T-helper 1 cell (primary cell): ENCODE measurements around the gene UPF3B.
"Not testable (repeated sequence)": the region's sequence is repeated elsewhere in the genome, so short reads cannot be mapped to it uniquely, and the experiment has no call there.

Source experiments
- DNase-seq, 5 donors: peaks; one replicate each; pipeline ENCODE4 v3.0.0-alpha.2; 2012 to 2020
- total RNA-seq, 4 donors: gene quantifications; one replicate each; lab custom pipeline; 2026; lab: John Stamatoyannopoulos, UW

The UPF3B gene, protein sequence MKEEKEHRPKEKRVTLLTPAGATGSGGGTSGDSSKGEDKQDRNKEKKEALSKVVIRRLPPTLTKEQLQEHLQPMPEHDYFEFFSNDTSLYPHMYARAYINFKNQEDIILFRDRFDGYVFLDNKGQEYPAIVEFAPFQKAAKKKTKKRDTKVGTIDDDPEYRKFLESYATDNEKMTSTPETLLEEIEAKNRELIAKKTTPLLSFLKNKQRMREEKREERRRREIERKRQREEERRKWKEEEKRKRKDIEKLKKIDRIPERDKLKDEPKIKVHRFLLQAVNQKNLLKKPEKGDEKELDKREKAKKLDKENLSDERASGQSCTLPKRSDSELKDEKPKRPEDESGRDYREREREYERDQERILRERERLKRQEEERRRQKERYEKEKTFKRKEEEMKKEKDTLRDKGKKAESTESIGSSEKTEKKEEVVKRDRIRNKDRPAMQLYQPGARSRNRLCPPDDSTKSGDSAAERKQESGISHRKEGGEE
- total RNA-seq = 11.5 to 21.1 (median 19.1) reads per million in 4 donors

DNA sequence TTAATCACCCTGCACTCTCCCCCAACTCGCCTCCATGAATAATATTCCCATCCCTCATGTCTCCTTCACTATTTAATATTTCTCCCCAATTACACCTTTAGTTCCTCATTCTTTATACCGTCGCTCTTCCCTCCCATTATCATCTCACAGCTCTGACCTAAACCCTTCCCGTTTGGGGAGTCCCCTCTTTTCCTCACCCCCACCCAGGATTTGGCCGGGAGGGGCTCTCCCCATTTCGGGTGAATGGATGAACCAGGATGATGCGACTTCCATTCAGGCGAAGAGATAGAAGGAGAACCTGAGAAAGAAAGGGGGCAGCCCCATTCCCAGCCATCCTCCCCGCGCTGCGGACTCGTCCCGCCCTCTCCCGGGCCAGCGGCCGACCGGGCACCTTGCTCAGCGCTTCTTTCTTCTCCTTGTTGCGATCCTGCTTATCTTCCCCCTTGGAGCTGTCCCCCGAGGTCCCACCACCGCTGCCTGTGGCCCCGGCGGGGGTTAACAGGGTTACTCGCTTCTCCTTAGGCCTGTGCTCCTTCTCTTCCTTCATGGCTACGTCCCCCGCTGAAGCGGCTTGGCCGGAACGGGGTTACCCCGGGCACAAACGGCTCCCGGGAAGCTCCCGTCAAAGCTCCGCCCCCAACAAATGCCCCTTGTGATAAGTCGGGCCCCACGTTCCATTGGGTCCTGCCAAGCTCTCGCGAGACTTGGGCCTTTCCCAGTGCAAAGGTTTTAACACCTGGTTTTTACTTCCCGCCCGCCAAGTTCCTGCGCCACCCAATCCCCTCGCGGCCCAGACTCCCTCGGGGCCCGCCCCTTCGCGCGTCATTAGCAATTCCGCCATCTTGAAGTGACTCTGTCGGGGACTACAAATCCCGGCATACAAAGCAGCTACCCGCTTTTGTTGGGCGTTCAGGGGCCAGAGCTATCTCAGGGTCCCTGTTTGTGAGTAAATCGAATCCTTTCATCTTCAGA is at the start of gene UPF3B:
TSS of gene UPF3B (minus strand) at position 582 of the 972 bp plus-strand sequence. CDS start at position 547, 35 bp downstream.
- DNase-seq = peak; percentile 90 to 97 (median 91)

DNA sequence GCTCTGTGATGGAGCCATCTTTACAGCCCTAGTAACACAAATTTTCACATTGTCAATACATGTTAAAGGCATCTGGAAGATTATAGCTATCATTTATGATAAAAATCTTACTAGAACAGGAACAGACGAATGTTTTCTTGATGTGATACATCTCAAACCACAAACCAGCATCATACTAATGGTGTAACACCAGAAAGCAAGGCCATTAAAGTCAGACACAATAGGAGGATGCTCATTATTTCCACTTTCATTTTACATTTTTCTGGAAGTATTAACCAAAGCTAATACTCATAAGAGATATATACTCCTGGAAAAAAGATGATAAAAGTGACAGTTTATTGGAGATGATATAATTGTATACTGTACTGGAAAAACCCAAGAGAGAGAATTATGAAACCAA is 48.2 kb upstream of the UPF3B start:
- no peak for DNase-seq

DNA sequence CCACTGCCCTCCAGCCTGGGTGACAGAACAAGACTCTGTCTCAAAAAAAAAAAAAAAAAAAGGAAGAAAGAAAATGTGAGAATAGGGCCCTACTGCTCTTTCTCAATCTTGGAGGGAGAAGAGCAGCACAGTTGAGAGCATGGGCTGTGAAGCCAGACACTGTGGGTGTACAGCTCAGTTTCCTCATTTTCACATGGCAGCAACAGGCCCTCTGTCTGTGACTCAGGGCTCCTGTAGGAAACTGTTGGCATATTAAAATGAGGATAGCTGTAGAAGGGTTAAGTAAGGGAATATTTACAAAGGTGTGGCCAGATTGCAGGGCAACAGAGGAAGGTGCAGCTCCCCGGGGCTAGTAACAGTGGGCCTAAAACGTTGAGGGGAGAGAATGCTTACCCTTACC is 46.4 kb upstream of the UPF3B start:
- no peak for DNase-seq

DNA sequence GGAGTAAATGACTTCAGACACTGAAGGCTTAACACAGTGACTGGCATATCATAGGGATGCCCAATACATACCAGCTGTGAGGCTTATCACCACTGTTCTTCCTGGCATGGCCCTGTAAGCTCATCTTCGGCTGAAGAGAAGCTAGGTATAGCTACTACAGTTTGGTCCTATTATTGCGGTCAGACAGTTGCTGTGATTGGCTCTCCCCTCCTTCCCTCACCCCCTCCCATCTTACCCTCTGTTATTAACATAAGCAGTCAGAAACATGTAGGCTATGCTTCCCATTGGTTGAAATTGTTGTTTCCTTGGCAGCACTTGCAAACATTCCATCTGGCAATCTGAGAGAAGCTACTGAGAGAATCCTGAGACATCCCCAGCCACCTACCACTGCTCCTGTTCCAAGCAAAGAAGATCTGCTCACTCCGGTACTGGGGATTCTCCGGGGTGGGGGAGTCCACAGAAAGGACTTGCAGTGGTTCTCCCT is 43.1 kb upstream of the UPF3B start, which contains the start of gene AKAP14:
TSS of gene AKAP14 (plus strand) at position 51 of the 484 bp plus-strand sequence. CDS start 7,331 bp downstream, outside the sequence.
- DNase-seq = no peak

DNA sequence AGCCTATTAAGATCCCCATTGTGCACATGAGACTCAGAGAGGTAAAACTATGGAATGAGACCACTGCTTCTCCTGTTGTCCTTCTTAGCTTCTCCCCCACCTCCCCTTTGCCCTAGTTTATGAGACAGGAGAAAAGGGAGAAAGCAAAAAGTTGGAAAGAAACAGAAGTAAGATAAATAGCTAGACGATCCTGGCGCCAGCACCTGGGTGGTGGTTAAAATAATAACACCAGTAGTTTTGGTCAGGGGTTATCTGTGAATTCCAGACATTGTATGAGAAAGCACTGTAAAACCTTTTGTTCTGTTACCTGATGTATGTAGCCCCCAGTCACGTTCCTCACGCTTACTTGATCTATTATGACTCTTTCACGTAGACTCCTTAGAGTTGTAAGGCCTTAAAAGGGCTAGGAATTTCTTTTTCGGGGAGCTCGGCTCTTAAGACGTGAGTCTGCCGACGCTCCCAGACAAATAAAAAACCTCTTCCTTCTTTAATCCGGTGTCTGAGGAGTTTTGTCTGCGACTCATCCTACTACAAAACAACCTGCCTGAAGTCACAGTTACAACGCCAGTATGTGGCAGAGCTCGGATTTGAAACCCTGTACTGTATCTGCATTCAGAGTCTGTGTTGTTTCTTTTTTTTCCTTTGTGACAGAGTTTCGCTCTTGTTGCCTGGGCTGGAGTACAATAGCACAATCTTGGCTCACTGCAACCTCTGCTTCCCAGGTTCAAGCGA is 39.4 kb upstream of the UPF3B start:
- not testable (repeated sequence) for DNase-seq

DNA sequence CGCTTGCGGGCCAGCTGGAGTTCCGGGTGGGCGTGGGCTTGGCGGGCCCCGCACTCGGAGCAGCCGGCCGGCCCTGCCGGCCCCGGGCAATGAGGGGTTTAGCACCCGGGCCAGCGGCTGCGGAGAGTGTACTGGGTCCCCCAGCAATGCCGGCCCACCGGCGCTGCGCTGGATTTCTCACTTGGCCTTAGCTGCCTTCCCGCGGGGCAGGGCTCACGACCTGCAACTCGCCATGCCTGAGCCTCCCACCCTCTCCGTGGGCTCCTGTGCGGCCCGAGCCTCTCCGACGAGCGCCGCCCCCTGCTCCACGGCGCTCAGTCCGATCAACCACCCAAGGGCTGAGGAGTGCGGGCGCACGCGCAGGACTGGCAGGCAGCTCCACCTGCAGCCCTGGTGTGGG is 37.9 kb upstream of the UPF3B start:
- not testable (repeated sequence) for DNase-seq

DNA sequence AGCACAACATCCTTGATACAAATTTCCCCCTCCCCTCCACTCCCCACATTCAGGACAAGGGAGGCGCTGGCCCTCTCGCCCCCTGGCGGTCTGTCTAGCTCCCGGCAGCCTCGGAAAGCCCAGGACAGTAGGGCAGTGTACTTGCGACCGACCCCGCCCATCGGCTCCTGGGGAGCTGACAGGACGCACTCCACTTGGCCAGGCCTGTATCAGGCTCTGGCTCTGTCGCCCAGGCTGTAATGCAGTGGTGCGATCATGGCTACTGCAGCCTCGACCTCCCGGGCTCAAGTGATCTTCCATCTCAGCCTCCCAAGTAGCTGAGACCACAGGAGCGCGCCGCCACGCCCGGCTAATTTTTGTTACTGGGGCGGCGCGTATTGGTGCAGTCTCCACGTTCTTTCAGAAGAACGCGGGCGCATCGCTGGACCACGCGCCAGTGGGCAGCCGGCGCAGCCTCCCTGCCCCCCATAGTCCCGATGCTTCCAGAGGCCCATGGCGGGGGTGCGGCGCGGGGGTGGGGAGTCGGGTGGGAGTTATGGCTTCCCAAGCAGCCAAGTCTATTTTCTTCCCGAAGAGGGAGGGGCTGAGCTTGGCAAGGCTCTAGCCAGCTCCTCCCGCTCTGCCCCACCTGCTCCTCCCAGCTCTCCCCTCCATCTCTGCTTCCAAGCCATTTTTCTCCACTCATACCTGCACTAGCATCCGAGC is 35.1 kb upstream of the UPF3B start:
- peak; percentile 16 to 67 (median 43) for DNase-seq

DNA sequence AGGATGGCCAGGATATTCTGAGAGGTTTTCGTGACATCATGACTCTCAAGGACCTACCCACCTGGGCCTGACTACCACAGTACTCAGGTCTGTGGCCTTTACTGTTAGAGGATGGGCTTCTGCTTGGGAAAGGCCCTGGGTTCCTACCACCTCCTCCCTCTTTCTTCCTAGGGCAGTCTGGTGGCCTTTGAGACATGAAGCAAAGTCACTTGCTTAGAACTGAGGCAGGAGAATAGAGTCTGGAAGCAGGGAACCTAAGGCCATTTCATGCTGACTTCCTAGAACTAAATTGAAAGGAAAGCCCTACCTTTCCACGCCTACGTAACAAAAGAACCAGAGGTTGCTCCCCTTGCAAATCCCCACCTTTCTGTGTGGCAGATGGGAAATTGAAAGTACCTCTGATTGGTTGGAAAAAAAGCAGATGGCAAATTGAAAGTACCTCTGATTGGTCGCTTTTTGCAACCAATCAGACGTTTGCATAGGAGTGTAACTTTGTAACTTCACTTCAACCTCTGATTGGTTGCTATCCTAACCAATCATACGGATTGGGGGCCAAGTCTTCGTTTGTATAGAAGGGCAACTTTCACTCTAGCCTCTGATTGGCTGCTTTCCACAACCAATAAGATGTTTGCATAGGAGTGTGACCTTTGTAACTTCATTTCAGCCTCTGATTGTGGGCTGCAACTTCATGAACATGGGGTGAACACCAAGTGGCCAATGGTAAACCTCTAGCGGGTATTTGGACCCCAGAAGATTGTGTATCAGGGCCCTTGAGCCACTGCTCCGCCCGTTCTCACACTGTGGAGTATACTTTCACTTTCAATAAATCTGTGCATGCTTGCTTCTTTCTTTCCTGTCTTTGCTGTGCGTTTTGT is 33.0 kb upstream of the UPF3B start:
- DNase-seq = peak in 2 of 5 donors; percentile 11 to 60

DNA sequence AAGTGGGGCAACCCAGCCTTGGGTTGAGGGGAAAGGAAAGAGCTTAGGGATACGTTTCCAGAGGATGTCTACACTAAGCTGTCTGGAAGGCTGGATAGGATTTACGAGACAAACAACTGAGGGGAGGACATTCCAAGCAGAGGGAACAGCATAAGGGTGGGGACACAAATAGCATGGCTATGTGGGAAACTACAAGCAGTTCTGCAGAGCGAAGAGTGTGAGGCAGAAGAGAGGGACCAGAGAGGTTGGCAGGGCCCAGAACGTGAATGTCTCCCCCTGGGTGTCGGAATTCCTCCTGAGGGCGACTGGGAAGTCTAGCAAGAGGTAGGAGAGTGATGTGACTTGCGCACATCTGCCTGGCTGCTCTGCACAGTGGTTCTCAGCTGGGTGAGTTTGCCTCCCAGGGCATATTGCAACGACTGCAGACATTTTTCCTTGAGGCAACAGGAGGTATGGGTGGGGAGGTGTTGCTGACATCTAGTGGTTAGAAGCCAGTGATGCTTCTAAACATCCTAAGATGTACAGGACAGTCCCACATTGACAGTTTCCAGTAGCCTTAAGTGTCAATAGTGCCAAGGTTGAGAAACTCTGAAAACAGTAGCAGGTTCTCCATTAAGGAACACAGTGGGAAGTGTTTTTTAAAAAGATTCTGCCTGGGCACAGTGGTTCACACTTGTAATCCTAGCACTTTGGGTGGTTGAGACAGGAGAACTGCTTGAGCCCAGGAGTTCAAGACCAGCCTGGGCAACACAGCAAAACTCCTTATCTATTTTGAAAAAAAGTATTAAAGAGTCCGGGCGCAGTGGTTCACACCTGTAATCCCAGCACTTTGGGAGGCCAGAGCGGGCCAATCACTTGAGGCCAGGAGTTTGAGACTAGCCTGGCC is 28.0 kb upstream of the UPF3B start:
- peak in 4 of 5 donors; percentile 14 to 62 (median 20) for DNase-seq

DNA sequence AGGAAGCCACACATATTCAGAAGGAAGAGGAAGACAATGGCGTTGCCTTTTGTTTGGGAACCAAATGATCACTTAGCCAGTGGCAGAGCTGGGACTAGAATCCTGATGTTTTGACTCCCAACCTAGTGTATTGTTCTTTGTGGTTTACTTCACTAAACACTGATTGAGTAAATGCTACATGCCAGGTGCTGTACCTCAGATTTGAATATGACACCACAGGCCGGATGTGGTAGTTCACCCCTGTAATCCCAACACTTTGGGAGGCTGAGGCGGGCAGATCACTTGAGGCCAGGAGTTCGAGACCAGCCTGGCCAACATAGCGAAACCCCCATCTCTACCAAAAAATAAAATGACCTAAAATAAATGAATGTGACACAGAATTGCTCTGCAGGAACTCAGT is 27.3 kb upstream of the UPF3B start:
- DNase-seq = no peak

DNA sequence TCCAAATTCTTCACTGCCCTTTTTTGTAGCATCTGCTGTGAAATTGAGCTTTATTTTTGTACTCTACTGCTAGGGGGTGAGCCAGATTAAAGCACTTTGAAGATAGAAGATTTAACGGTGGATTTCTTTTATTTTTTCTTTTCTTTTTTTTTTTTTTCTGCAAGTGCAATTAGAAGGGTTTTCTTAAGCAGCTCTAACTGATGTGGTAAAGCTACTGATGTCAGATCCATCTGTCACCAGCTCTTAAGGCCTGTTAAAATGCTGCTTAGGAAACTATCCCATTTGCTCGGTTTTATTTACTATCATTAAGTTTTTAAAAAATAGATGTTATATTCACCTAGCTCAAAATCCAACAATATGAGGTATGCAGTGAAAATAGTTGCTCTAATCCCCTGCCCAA is 26.0 kb upstream of the UPF3B start:
- no peak for DNase-seq

DNA sequence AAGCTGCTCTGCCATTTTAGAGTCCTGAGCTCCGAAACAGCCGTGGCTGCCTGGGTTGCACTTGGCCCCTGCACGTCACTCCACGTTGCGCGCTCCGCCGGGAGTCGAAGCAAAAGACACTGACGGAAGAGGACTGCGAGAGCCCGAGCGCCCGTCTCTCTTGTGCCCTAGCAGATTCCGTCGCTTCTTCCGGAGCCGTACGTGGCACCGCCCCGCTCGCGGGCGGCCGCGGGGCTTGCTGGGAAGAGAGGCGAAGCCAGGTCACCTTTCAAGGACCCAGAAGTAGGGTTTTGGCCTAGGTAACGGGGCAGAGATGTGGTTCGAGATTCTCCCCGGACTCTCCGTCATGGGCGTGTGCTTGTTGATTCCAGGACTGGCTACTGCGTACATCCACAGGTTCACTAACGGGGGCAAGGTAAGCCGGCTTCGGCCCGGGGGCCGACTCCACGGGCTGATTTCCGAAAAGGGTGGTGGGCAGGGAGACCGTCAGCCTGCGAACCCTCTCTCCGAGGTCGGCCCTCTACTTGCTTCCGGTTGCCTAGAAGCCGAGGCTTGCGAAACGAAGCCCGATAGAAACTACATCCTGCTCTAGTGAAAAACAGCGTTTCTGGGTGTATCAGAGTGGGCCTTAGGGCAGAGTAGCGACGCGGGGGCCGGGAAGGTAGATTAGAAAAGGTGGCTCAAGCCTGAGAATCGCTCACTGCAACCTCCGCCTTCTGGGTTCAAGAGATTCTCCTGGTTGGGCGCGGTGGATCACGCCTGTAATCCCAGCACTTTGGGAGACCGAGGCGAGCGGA is 19.0 kb upstream of the UPF3B start, which contains the start of the genes NDUFA1 and RNF113A:
TSS of gene NDUFA1 (plus strand) at position 234 of the 797 bp plus-strand sequence. CDS start at position 314, 80 bp downstream.
TSS of gene RNF113A (minus strand) at position 135 of the 797 bp plus-strand sequence. CDS start at position 15, 120 bp downstream.
- peak; percentile 63 to 93 (median 78) for DNase-seq

DNA sequence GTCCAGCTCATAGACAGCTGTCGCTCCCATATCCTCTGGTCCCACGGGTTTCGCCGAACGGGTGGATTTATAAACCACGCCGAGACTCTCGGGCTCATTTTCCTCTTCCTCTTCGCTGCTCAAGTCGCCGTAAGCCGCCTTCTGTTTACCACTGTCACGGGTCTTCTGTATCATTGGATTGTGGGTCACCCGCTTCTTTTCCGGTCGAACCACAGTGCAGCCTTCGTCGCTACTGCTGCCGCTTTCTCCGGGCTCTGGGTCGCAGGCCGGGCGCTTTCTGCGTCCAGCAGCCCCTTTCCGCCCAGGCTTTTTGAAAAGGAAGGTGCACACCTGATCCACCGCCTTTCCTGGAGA is 18.5 kb upstream of the UPF3B start:
- DNase-seq = peak in 1 of 5 donors; percentile 6

DNA sequence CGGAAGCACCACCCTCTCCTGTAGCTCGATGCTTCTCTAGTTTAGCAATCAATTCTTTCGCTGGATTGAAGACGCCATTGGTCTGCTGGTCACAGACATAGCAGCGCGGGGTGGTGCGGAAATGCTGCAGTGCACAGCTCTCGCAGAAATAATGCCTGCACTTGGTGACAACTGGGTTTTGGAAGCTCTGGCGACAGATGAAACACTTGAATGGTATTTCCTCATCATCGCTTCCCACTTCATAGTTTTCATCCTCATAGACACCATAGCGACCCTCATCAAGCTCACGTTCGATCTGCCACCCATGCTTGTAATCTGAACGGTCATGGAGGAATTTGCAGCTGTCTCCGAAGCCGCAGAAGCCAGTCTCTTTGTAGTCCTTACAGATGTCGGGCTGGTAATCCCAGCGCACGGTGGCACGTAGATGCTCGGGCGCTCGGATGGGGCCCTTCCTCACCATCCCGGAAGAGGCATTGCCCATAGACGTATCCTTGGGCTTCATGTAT is 17.9 kb upstream of the UPF3B start:
- DNase-seq = peak in 4 of 5 donors; percentile 16 to 45 (median 23)

DNA sequence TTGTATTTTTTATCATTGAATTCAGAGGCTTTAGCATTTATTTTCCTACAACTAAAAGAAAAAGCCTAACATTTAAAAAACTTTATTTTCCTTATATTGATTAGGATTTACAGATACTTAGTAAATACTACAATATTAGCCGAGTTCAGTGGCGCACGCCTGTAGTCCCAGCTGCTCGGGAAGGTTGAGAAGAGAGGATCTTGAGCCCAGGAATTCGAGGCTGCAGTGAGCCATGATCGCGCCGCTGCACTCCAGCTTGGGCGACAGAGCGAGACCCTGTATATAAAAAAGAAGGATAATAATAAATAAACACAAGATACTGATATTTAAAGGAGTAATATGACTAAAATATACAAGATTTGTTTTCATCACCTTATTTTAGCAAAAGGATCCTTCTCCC is 681 bp upstream of the UPF3B start:
- no peak for DNase-seq

DNA sequence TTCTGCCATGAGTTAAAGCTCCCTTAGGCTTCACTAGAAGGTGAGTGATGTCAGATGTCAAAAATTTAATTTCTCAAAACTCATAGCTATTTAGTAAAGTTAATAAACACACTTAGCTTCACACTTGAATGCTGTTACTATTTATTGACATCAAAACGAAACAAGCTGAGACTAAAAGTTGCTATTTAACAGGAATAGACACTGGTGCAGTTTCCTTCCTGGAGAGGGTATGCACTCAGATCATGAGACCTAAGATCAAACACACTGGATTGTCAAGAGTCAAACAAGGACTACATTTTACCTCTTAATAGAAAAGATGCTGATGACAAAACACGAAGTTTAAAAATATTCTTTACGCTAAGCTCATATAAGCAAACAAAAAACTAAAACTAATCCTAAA is 18.9 kb downstream of the UPF3B start:
- no peak for DNase-seq

DNA sequence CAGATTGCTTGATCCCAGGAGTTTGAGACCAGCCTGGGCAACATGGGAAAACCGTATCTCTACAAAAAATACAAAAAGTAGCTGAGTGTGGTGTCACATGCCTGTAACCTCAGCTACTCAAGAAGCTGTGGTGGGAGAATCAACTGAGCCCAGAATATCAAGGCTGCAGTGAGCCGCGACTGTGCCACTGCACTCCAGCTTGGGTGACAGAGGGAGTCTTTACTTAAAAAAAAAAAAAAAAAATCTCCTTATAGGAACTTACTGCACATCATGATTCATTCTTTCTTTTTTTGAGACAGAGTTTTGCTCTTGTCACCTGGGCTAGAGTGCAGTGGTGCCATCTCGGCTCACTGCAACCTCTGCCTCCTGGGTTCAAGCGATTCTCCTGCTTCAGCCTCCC is 24.3 kb downstream of the UPF3B start:
- no peak for DNase-seq

DNA sequence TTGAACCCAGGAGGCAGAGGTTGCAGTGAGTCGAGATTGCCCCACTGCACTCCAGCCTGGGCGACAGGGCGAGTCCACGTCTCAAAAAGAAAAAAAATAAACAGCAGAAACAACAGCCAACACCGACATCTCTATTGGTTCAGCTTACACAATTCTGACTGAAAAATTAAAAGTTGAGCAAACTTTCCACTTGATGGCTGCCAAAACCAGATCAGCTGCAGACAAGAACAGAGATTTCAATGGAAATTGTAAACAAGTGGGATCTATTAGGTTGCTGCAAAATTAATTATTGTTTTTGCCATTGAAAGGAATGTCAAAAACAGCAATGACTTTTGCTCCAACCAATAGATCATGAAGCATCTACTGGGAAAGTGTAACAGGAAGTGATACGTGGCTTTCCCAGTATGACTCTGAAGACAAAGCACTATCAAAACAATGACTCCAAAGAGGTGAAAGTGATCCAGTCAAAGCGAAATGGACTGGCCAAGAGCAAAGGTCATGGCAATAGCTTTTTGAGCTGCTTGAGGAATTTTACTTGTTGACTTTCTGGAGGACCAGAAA is 26.3 kb downstream of the UPF3B start:
- DNase-seq = peak in 1 of 5 donors; percentile 42
